WTC11 (cell line): ENCODE data around the gene PRDM2.

Experiments
- ATF2 ChIP-seq: sonication (generic); formaldehyde crosslinking; IDR thresholded peaks from 2 replicates; pipeline ENCODE4 v1.8.1; 2022; ENCODE audit warnings: low read depth, missing genetic modification reagents, borderline replicate concordance
- ATF3 ChIP-seq: sonication (generic); formaldehyde crosslinking; conservative IDR thresholded peaks from 2 replicates; pipeline ENCODE4 v1.8.1; 2022; ENCODE audit warnings: mild to moderate bottlenecking, missing genetic modification reagents
- CTCF ChIP-seq: fragments of 200-600 bp; IDR thresholded peaks from 2 replicates; pipeline ENCODE4 v1.8.0; 2022; ENCODE audit warnings: antibody characterized with exemption
- ETV6 ChIP-seq: sonication (generic); formaldehyde crosslinking; IDR thresholded peaks from 2 replicates; pipeline ENCODE4 v1.8.1; 2022; ENCODE audit warnings: mild to moderate bottlenecking, missing genetic modification reagents
- HMGXB4 ChIP-seq: sonication (generic); formaldehyde crosslinking; IDR thresholded peaks from 2 replicates; pipeline ENCODE4 v1.8.1; 2023; ENCODE audit warnings: mild to moderate bottlenecking, moderate library complexity, missing genetic modification reagents
- MAX ChIP-seq: sonication (generic); formaldehyde crosslinking; IDR thresholded peaks from 2 replicates; pipeline ENCODE4 v1.8.0; 2022; ENCODE audit warnings: mild to moderate bottlenecking, missing genetic modification reagents
- MLX ChIP-seq: sonication (generic); formaldehyde crosslinking; IDR thresholded peaks from 2 replicates; pipeline ENCODE4 v1.8.1; 2023; ENCODE audit warnings: mild to moderate bottlenecking, missing genetic modification reagents, moderate library complexity
- NFE2L1 ChIP-seq: sonication (generic); formaldehyde crosslinking; IDR thresholded peaks from 2 replicates; pipeline ENCODE4 v1.8.1; 2023; ENCODE audit warnings: missing genetic modification reagents
- NR2C2 ChIP-seq: sonication (generic); formaldehyde crosslinking; IDR thresholded peaks from 2 replicates; pipeline ENCODE4 v1.8.0; 2022; ENCODE audit warnings: mild to moderate bottlenecking, missing genetic modification reagents
- PREB ChIP-seq: sonication (generic); formaldehyde crosslinking; IDR thresholded peaks from 2 replicates; pipeline ENCODE4 v1.8.1; 2022; ENCODE audit warnings: mild to moderate bottlenecking, missing genetic modification reagents, moderate library complexity, borderline replicate concordance
- SP1 ChIP-seq: sonication (generic); formaldehyde crosslinking; conservative IDR thresholded peaks from 2 replicates; pipeline ENCODE4 v1.8.1; 2022; ENCODE audit warnings: missing genetic modification reagents
- ZBTB21 ChIP-seq: sonication (generic); formaldehyde crosslinking; IDR thresholded peaks from 2 replicates; pipeline ENCODE4 v1.8.1; 2023; ENCODE audit warnings: mild to moderate bottlenecking, missing genetic modification reagents, borderline replicate concordance
- ZNF138 ChIP-seq: sonication (generic); formaldehyde crosslinking; conservative IDR thresholded peaks from 2 replicates; pipeline ENCODE4 v1.8.1; 2022; ENCODE audit warnings: mild to moderate bottlenecking, moderate library complexity, missing genetic modification reagents
- ZNF263 ChIP-seq: sonication (generic); formaldehyde crosslinking; IDR thresholded peaks from 2 replicates; pipeline ENCODE4 v1.8.1; 2022; ENCODE audit warnings: low read depth, mild to moderate bottlenecking, moderate library complexity, missing genetic modification reagents

GRCh38 chr1:13769830-13770229 lies 69.8 kb downstream of the PRDM2 start:
- no peak for TF ChIP-seq PREB (CRISPR knock-in tag)
- TF ChIP-seq CTCF: no peak
- TF ChIP-seq NR2C2: no peak
- no peak for TF ChIP-seq ETV6
- no peak for TF ChIP-seq MAX (CRISPR knock-in tag)
- TF ChIP-seq ZNF263 (CRISPR knock-in tag): no peak
- no peak for TF ChIP-seq ZNF138 (CRISPR knock-in tag)
- TF ChIP-seq ATF3 (CRISPR knock-in tag): no peak
- no peak for TF ChIP-seq ATF2 (CRISPR knock-in tag)
- no peak for TF ChIP-seq MLX (CRISPR knock-in tag)
- no peak for TF ChIP-seq HMGXB4 (CRISPR knock-in tag)
- TF ChIP-seq NFE2L1 (CRISPR knock-in tag): no peak
- no peak for TF ChIP-seq ZBTB21 (CRISPR knock-in tag)
- no peak for TF ChIP-seq SP1 (CRISPR knock-in tag)
